T-helper 9 cell (primary cell): Measurements from ENCODE around the gene TSPAN9.

Experiments
- DNase-seq: peaks from one replicate; pipeline ENCODE4 v3.0.0-alpha.2; 2020

TSPAN9 gene

DNA sequence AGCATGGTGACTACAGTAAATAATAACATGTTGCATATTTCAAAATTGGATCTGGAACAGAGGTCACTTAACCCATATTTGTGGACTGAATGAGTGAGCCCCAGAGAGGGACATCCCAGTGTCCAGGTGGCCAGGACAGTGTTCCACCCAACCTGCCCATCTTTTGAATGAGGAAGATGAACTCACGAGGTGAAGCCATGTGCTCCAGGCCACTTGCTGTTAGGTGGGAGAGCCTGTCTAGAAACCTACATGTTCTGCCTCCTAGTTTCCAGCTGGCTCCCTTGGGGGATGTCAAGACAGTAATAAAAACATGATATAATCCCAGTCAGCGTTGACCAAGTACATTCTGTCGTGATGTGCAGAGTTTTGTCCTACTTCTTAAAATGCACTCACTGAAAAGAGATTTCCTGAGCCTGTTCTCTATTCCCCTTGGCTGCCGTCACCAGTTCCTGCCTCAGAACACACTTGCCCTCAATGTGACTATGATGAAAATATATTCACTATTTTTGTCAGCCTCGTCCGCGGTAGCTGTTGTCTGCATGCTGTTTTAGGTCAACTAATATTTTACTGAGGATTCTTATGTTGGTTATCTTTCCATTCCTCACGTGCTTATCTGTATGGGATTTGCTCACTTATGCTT lies 25.7 kb downstream of the TSPAN9 start:
- DNase-seq, result no peak

DNA sequence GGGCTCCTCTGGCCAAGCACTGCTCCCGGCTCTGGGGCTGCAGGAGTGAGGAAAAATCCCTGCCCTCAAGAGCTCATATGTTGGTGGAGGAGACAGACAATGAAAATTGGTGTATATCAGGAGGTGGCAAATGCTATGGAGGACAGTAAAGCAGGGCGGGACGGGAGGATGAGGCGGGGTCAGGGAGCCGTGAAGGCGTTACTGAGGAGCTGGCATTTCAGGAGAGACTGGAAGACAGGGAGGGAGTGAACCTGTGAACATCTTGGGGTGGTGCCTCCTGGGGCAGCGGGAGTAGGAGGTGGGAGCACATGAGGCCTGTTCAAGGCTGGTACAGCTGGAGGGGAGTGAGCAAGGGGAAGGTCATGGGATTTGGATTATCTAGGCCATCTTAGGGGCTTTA lies 26.6 kb downstream of the TSPAN9 start:
- DNase-seq, result no peak

DNA sequence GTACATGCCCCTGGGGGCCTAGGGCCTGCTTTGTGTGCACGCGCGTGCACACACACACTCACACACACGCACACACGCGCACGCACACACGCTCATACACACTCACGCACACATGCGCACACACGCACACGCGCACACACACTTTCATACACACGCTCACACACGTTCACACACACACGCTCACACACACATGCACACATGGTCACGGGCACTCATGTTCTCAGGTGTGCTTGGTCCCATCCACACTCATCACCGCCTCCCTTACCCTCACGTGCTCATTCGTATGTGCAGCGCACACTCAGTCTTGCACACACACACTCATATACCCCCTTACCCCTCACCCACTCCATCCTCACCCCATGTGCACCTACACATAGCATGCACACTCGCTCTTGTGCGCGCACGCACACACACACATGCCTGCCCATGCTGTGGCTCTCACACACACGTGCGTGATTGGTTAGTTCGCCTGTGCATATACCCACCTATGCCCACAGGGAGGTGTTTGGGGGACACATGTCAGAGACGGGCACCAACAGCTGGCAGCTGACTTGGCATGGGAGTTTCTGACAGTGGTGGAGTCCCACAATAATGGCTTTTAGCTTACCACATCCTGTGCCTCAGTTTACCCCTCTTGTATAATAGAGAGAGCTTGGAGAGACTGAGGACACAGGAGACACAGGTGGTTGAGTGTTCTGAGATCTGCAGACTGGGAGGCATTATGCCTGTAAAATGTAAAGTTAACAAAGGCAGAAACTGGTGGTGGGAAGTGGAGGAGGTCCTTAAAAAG lies 28.7 kb downstream of the TSPAN9 start:
- DNase-seq, result no peak

DNA sequence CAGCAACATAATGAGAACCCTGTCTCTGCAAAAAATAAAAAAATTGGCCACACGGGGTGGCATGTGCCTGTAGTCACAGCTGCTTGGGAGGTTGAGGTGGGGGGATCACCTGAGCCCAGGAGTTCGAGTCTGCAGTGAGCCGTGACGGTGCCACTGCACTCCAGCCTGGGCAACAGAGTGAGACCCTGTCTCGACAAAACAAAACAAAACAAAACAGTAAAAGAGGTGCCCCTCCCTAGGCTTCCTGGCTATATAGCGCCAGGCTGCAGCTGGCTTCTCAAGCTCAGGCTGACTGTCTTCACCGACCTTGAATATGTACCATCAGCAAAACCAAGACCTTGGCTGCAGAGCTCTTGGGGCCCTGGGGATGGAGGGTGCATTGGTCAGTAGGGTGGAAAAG lies 29.4 kb downstream of the TSPAN9 start:
- DNase-seq, result no peak

DNA sequence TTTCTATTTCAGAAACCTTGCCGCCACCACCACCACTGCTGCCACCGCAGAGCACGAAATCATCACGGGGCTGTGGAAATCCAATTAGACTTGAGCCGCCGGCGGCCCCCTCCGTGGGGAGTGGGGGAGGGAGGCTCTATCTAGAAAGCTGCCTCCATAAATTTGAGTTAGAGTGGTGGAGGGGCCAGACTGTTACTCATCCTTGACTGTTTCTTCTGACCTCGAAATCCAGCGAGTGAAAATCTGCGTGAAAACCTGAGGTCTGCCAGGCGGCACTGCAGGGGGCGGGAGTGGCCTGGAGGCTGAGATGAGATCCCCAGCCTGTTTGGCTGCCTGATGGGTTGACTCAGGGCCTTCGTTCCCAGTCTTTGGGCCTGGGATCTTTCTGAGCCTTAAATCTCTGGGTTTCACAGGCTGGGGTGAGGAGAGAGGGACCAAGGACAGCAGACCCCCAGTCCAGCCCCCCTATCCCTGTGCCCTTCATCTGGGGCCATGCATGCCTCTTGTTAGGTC lies 29.9 kb downstream of the TSPAN9 start:
- no peak for DNase-seq

DNA sequence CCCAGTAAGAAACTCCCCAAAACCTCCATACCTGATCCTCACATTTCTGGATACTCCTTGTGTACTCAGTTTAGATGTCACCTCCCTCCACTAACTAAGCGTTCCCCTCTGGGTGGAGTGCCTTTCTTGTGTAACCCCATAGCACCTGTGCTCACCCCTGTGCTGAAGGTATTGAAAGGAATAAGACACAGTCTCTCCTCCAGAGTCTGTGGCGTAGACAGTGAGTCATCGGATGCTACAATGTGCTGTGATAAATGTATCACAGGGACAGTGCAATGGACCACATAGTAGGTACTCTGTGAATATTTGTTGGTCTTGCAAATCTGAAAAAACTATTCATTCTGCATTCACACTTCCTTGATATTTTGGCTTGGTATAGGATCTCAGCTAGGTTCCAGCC lies 30.8 kb downstream of the TSPAN9 start:
- DNase-seq, result no peak

DNA sequence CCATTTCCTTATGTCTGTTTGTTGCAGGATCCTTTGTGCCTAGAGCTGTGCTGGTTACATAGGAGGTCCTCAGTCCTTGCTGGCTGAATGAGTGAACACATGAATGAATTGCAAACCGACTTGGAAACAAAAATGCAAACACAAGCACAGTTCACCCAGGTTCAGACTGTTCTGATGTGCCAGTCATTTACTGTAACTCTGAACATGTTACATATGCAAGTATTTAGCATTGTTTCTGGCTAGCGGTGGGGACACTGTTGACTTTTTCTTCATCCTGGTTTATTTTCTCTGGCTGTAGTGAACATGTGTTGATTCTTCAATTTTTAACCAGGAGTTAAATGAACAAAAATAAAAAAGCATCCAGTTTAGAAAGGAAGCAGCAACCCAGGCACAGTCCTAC lies 33.4 kb downstream of the TSPAN9 start:
- no peak for DNase-seq

DNA sequence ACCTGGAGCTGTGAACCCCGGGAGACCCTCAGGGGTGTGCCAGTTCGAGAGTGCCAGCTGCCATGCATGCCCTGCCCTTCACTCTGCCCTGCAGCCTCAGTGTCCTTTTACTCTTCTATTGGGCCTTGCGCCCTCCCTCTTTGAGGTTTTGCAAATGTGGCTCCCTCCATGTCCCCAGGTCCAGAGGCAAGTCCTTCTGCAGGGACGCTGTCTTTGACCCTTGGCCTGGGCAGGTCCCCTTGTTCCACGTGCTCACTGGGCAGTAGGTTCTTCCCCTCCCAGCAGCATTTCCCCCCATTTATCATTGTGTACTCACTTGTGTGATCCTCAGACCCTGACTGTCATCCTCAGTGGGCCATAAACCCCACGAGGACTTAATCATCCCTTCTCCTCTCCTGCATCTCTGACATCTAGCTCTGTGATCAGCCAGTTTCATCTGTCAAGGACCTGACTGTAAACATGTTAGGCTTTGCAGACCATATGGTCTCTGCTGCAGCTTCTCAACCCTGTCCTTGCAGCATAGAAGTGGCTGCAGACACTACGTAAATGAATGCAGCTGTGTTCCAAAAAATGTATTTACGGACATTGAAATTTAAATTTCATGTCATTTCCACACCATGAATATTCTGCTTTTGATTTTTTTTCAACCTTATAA lies 36.6 kb downstream of the TSPAN9 start:
- no peak for DNase-seq

DNA sequence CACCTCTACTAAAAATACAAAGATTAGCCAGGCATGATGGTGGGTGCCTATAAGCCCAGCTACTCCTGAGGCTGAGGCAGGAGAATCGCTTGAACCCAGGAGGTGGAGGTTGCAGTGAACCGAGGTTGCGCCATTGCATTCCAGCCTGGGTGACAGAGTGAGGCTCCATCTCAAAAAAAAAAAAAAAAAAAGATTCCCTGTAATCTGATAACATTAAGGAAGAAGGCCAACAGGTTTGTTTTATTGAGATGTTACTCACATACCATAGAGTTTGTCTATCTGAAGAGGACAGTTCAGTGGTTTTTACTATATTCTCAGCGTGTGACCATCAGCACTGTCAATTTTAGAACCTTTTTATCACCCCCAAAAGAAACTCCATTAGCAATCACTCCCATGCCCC lies 37.5 kb downstream of the TSPAN9 start:
- no peak for DNase-seq

DNA sequence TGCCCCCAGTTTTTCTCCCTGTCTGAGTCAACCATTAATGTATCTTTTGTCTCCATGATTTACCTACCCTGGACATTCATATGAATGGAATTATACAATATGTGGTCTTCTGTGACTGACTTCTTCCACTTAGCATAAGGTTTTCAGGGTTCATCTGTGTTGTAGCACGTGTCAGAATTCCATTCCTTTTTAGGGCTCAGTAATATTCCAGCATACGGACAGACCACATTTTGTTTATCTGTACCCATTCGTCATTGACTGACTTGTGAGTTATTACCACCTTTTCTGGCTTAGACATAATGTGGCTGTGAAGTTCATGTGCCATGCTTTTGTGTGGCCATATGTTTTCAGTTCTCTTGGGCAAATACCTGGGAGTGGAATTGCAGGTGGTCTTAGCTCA lies 37.9 kb downstream of the TSPAN9 start:
- DNase-seq, result no peak

DNA sequence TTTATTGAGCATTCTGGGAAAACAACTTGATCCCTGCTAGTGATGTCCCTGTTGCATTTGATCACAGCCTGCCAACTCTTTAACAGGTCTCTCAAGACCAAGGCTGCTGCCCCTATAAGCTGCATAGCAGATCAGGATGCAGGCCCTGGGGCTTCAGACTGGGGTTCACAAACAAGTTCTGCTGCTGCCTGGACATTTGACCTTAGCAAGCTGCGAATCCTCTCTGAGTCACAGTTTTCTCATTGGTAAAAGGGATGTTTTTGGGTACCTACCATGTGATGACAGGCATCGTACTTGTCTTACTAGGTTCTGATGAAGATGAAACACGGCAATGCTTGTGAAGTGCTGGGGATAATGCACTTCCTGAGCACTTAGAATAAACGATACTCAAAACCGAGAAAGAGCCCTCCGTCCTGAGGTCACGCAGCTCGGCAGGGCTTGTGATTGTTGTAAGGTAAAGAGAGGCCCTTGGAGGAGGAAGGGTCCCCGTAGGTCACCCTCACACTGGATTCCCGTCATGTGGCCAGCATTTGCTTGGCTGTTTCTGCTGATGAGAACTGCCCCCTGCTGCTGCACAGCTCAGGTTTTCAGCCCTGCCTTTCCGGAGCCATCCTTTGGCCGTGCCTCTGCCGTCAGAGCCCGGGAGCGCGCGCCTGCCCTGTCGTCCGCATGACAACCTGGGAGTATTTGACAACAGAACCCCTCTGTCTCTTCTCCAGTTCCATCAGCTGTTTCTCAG lies 39.1 kb downstream of the TSPAN9 start:
- no peak for DNase-seq

DNA sequence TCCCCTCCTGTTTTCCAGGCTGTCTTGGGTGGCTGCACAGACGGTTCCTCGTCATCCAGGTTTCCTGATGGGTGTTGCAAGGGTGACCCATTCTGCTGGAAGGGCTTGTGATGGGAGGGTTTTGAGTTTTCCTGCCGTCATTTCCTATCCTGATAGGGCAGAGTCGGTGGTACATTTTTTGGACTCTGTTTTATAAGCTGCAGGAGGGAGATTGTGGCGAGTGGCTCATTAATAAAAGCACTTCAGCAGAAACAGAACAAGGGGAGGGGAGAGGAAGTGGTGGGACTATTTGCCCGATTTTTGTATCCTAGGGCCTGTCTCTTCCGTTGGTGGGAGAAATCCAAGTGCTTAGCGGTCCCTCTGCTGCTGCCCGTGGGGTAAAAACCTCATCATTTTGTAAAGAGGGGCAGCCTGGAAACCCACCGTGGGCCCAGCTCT lies 40.0 kb downstream of the TSPAN9 start:
- DNase-seq, result no peak

DNA sequence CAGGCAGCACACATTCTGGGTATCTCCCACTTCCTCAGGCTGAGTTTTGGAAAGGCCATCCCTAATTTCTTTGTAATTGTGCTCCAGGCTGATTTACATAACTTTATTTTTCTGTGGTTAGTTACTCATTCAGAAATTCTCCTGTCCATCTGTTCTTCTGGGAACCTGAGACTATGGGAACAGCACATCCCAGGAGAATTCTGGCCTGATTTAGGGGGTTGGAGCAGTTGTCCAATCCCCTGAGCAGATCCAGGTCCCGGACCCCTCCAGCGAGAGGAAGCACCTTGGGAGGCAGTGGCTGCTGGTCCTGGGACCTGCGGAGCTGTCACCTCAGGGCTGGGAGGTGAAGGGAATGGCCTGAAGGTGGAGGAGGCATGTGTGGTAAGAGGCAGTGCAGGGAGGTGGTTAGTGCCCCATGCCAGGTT lies 40.4 kb downstream of the TSPAN9 start:
- no peak for DNase-seq

DNA sequence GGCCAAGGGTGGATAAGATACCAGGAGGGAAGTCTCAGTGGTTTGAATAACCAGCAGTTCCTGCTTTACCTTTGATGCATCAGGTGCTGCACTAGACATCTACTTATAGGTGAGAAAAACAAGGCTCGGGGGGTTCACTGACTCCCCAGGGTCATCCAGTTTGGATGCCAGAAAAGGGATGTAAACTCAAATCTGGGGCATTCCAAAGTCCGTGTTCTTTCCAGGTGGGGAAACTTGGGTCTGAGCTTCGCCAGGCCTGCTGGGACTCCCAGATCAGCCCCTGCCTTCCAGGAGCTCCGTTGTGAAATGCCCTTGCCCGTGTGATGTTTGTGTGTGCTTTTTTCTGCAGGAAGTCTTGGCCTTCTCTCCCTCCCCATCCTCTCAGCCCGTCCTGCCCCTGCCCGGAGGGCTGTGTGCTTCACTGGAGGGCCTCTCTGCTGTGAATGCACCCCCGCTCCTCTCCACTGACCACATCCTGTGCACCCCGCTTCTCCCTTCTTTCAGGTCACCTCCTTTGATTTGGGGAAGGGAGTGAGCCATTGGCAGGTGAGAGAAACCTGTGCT lies 42.1 kb downstream of the TSPAN9 start:
- DNase-seq, result no peak

DNA sequence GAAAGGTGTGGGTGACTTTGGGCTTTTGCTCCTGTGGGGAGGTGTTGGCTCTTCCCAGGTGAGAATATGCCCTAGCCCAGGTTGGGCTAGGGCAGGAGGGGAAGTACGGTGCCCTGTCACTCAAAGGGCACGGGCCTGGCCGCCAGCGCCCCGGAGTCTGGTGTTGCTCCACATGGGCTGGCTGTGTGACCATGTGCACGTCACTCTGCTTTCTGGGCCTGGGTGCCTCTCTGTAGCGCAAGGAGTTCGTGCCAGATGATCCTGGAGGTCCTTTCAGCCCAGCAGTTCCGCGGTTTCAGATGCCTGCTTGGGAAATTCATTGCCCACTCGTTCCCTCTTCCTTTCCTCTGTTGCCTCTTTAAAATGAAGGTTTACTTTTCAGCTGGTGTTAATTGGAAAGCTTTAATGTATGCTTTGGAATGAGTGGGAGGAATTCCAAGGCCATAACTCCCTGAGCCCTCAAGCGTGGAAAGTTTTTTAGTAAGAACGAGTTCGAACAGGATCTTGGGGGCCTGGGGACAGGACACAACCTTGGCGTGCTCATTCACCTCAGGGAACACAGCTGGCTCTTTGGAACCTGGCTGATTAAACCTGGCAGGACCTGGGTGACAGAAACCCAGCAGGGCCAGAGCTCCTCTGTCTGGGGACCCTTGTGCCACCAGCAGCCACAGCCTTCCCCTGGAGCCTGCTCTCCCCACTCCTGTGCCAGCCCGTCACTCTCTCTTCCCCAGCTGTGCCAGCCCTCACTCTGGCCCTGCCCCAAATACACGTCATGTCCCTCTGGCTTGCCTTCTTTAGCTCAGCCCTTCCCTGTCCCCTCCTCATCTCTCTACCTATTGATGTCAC lies 42.8 kb downstream of the TSPAN9 start:
- DNase-seq, result no peak

DNA sequence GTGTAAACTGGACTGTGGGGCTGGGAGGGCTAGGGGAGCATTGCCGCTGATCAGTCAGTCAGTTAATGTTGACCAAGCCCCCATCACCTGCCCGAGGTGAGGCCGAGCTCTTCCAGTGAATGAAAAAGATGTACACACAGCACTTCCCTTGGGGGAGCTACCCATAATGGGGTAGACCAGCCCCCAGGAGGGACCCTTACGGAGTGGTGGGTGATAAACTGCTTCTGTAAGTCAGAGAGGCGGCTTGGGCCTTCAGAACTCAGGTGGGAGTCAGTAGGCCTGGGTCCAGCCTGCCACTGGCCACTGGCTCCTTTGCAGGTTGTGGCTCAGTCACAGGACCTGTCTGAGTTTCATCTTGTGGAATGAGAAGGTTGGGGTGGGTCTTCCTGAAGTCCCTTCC lies 43.5 kb downstream of the TSPAN9 start:
- no peak for DNase-seq

DNA sequence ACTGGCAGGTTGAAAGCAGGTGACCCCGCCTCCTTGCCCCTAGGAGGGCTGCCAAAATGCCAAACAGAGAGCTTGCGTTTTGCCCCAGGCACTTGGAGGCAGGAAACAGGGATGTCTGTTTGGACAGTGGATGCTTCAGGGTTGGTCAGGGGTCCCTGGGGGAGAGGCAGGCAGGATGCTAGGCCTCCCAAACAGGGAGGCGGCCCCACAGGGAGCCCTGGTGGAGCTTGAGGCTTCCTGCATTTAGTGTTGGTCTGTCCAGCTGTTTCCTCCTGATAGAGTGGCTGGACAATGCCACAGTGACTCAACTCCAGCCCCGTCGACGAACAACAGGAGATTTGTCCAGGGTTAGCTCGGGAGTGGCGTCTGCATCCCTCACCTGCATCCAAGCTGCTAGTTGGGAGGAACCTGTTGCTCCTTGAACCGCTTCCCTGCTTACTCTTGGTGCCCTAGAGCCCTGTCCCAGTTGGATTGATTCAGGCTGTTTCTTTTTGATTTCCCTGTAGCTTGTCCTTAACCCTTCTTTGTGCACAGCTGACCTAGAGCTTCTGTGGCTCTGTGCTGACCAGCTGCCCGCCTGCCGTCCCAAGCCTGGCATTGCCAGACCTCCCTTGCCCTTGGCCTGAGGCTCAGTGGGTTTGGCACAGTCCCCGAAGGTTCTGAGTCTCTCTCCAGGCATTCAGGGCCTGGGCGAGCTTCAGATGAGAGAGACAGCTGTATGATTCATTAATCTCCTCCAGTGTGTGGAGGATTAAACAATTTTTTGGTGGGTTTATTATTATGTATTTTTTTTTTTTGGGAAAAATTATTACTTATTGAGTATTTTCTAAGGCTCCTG lies 45.9 kb downstream of the TSPAN9 start:
- no peak for DNase-seq

DNA sequence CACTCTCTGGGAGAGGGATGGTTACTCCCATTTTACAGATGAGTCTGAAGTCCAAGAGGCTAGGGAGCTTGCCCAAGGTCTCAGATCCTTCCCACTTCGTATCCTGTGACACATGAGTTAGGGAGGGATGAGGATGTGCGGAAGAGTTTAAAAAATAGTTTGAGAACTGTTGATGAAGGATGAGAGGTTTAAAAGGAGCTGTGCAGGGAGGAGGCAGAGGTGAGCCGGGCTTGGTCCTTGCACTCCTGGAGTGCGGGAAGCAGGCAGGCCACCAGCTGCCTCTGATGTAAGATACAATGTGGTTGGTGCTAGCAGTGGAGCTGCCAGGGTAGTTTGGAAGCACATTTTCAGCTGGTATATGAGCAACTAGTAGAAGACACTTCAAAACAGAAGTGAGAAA lies 46.5 kb downstream of the TSPAN9 start:
- no peak for DNase-seq

DNA sequence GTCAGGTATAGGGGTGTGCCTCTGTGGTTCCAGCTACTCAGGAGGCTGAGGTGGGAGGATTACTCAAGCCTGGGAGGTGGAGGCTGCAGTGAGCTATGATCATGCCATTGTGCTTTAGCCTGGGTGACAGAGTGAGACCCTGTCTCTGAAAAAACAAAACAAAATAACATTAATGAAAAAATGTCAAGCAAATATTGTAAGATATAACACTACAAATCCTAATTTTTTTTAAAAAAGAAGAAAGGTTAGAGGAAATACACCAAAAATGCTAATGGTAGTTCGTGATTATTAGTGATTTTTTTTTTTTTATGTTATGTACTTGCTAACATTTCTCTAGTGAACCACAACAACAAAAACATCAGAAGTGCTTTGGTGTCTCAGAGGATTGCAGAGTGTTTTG lies 47.7 kb downstream of the TSPAN9 start:
- DNase-seq, result no peak

DNA sequence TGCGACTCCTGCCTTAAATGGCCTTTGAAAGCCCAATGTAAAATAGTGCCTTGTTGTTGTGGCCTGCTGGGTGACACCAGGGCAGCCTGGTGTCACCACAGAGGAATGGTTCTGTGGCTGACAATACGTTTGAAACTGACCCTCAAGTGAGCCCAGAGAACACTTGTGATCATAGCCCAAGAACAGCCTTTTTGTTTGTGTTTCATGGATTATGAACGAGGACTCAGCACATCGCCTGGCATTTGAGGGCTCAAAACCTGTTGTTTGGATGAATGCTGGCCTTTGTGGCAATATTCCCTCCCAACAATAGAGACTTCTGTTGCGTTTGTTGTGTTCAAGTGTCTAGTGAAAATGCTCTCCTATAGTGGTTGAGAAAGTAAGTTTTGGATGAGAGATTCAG lies 48.5 kb downstream of the TSPAN9 start:
- no peak for DNase-seq

DNA sequence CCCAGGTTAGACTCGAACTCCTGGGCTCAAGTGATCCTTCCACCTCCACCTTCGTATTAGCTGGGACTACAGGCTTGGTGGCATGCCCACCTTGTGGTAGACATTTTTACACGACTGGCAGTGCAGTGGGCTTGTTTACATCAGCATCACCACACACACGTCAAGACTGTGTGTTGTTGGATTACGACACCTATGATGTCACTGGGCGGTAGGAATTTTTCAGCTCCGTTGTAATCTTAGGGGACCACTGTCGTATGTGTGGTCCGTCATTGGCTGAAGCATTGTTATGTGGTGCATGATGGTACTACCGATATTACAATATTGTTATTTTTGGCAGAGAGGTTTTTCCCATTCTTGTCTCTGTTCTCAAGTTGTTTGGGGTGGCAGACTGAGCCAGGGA lies 50.7 kb downstream of the TSPAN9 start:
- no peak for DNase-seq
